Stimulated activated CD4-positive, alpha-beta T cell treated with anti-CD3 and anti-CD28 coated beads, Interleukin-1b, Interleukin-23, amount 100 ng/mL, for 4 hours (primary cell): Measurements from ENCODE around the gene REC8.
A peak's percentile ranks its signal among the peaks of the same experiment; 100 is the strongest.
"Not testable (repeated sequence)": the region's sequence is repeated elsewhere in the genome, so short reads cannot be mapped to it uniquely, and the experiment has no call there.

Source experiments
- DNase-seq, 2 donors: peaks; one replicate each; pipeline ENCODE4 v3.0.0-alpha.2; 2020; ENCODE audit warnings: low read depth in 2 of 2

The REC8 gene

GRCh38 chr14:24183014-24183481, 11.2 kb downstream of the REC8 start:
- no peak for DNase-seq

- DNase-seq = no peak
Observed at GRCh38 chr14:24184104-24184970, 12.5 kb downstream of the REC8 start.

GRCh38 chr14:24185026-24185425, 13.1 kb downstream of the REC8 start:
- DNase-seq = no peak

GRCh38 chr14:24185741-24186140, 13.9 kb downstream of the REC8 start:
- no peak for DNase-seq

GRCh38 chr14:24186831-24187538, 15.1 kb downstream of the REC8 start:
- DNase-seq = no peak

- no peak for DNase-seq
Observed at GRCh38 chr14:24187539-24187915, 15.6 kb downstream of the REC8 start.

- peak; percentile 83 to 93 for DNase-seq
Observed at GRCh38 chr14:24188251-24189058, 16.6 kb downstream of the REC8 start, which contains the start of gene IPO4. IPO4 (minus strand) TSS chr14:24188816; CDS start chr14:24188787, 29 bp downstream.

- no peak for DNase-seq
Observed at GRCh38 chr14:24189059-24189375, 17.1 kb downstream of the REC8 start.

GRCh38 chr14:24189460-24189859, 17.6 kb downstream of the REC8 start:
- DNase-seq = no peak

- no peak for DNase-seq
Observed at GRCh38 chr14:24190416-24190815, 18.5 kb downstream of the REC8 start.

GRCh38 chr14:24192933-24193332, 21.1 kb downstream of the REC8 start:
- no peak for DNase-seq

GRCh38 chr14:24194186-24194872, 22.4 kb downstream of the REC8 start:
- no peak for DNase-seq

- DNase-seq = no peak
Observed at GRCh38 chr14:24194873-24195185, 22.9 kb downstream of the REC8 start.

- DNase-seq = peak; percentile 71 to 81
Observed at GRCh38 chr14:24195186-24196070, 23.5 kb downstream of the REC8 start, which contains the start of gene TM9SF1. TM9SF1 (minus strand) TSS chr14:24195441; CDS start chr14:24195019, 422 bp downstream.

GRCh38 chr14:24196071-24197055, 24.5 kb downstream of the REC8 start:
- DNase-seq = no peak

GRCh38 chr14:24197056-24197450, 25.2 kb downstream of the REC8 start:
- DNase-seq = no peak

- DNase-seq = no peak
Observed at GRCh38 chr14:24198814-24199524, 27.1 kb downstream of the REC8 start.

GRCh38 chr14:24202538-24202937, 30.7 kb downstream of the REC8 start:
- not testable (repeated sequence) for DNase-seq
